Body of pancreas (tissue), 4 donors: ENCODE data around the gene CTPS1. TPM values are rescaled to one million over a fixed set of nuclear protein-coding genes. Genes with fewer than 3 reads are reported as not detected.

ENCODE experiments used
- ATAC-seq: fragments of 150-250 bp; one replicate; pipeline ENCODE4 v1.9.1; 2016
- DNase-seq, 4 donors: peaks; one replicate each; pipeline ENCODE4 v3.0.0-alpha.2; 2019
- H3K27ac ChIP-seq, 4 donors: fragments of 200-600 bp; sonication (generic); 1 replicate in 3 of 4; 2 replicates in 1 of 4; pipeline versions ENCODE4 v1.5.1 to v1.6.1; 2016 to 2019; ENCODE audit warnings: mild to moderate bottlenecking in 1 of 4, mixed read lengths in 1 of 4, moderate library complexity in 1 of 4
- H3K27me3 ChIP-seq, 2 donors: fragments of 200-600 bp; sonication (generic); one replicate each; pipeline ENCODE4 v1.6.0; 2016; ENCODE audit warnings: mild to moderate bottlenecking in 1 of 2
- H3K36me3 ChIP-seq, 2 donors: fragments of 200-600 bp; sonication (generic); replicated peaks in 1 of 2; 2 replicates each; pipeline ENCODE4 v1.5.1; 2016; ENCODE audit warnings: low read depth in 2 of 2; ENCODE audit not compliant: insufficient read depth in 1 of 2
- H3K4me1 ChIP-seq: fragments of 200-600 bp; sonication (generic); one replicate; pipeline ENCODE4 v1.6.0; 2016
- H3K4me3 ChIP-seq, 2 donors: fragments of 200-600 bp; sonication (generic); 1 replicate in 1 of 2; 2 replicates in 1 of 2; pipeline ENCODE4 v1.5.1; 2016 to 2019
- H3K9me3 ChIP-seq, 3 donors: fragments of 200-600 bp; sonication (generic); 1 replicate in 2 of 3; 2 replicates in 1 of 3; pipeline ENCODE4 v1.5.1; 2016
- CTCF ChIP-seq, 7 experiments: fragments of 450-650 bp in 4 of 7; fragments of 200-600 bp in 3 of 7; sonication (generic) in 3 of 7; IDR thresholded peaks; one replicate each; pipeline ENCODE4 v1.5.1; 2016 to 2019; ENCODE audit warnings: antibody characterized with exemption in 7 of 7
- POLR2A ChIP-seq, 3 donors: fragments of 450-650 bp; IDR thresholded peaks; one replicate each; pipeline ENCODE4 v1.6.1; 2016; ENCODE audit warnings: antibody characterized with exemption in 3 of 3, mild to moderate bottlenecking in 2 of 3
- WGBS, 2 donors: methylation state at CpG; one replicate each; pipeline ENCODE4 v1.1.5; 2017; 5-methylcytosine and 5-hydroxymethylcytosine counted together
- intact Hi-C: fragments of 100-400 bp; cut with DNase I; formaldehyde crosslinking; loops from one replicate; pipeline ENCODE4 v1.15.1; 2023
- total RNA-seq, 2 donors: library from RNA; depleted of rRNA; stranded (reverse); fragments of >200 nt; gene quantifications; one replicate each; pipeline ENCODE4 v1.1.0, GENCODE V29; 2016

Gene CTPS1
- total RNA-seq, 2 donors from 2014 or later, result 8.9 to 13.0 TPM

GRCh38 chr1:41033272-41033671 lies 53.8 kb downstream of the CTPS1 start:
- H3K9me3 ChIP-seq, result no peaks in the 10 kb centered on the region
- no peak for TF ChIP-seq CTCF (IDR thresholded peaks at IDR 0.05)
- TF ChIP-seq POLR2A (IDR thresholded peaks at IDR 0.05), result no peak
- ATAC-seq, result no peak
- no peak overlapping the region for H3K27ac ChIP-seq
- H3K27me3 ChIP-seq, result no peaks in the 10 kb centered on the region
- WGBS, 2 donors, result 80 to 97% methylated on average over 1 to 3 of the region's 3 CpGs
- no peak overlapping the region for H3K4me3 ChIP-seq
- intact Hi-C loops, result no loop called here
- H3K36me3 ChIP-seq, result peaks cover 0 to 11% of the 10 kb centered on the region in 2 donors
- H3K4me1 ChIP-seq, result peaks cover 3% of the 10 kb centered on the region
- no peak for DNase-seq

GRCh38 chr1:41037116-41037903 lies 57.8 kb downstream of the CTPS1 start:
- ATAC-seq (no peak), DNase-seq (no peak)
- TF ChIP-seq POLR2A (IDR thresholded peaks at IDR 0.05), result no peak
- TF ChIP-seq CTCF (IDR thresholded peaks at IDR 0.05), result no peak
- intact Hi-C loops, result no loop called here
- H3K27me3 ChIP-seq, result no peaks in the 10 kb centered on the region
- H3K4me1 ChIP-seq, result no peaks in the 10 kb centered on the region
- H3K36me3 ChIP-seq, result peaks cover 0 to 11% of the 10 kb centered on the region in 2 donors
- no peak overlapping the region for H3K27ac ChIP-seq
- H3K9me3 ChIP-seq, result no peaks in the 10 kb centered on the region
- 96 to 100% methylated on average over 2 to 3 of the region's 3 CpGs for WGBS, 2 donors
- H3K4me3 ChIP-seq, result no peak overlapping the region

GRCh38 chr1:41038110-41038509 lies 58.6 kb downstream of the CTPS1 start:
- H3K4me1 ChIP-seq, result no peaks in the 10 kb centered on the region
- ATAC-seq (no peak), DNase-seq (no peak)
- no peak overlapping the region for H3K27ac ChIP-seq
- H3K36me3 ChIP-seq, result peaks cover 0 to 10% of the 10 kb centered on the region in 2 donors
- intact Hi-C loops, result no loop called here
- H3K27me3 ChIP-seq, result no peaks in the 10 kb centered on the region
- WGBS, 2 donors, result 93 to 94% methylated on average over 5 of the region's 5 CpGs
- TF ChIP-seq CTCF (IDR thresholded peaks at IDR 0.05), result no peak
- no peak for TF ChIP-seq POLR2A (IDR thresholded peaks at IDR 0.05)
- no peaks in the 10 kb centered on the region for H3K9me3 ChIP-seq
- no peak overlapping the region for H3K4me3 ChIP-seq

GRCh38 chr1:41041614-41042270 lies 62.2 kb downstream of the CTPS1 start:
- ATAC-seq (no peak), DNase-seq (no peak)
- H3K27me3 ChIP-seq, result no peaks in the 10 kb centered on the region
- no peaks in the 10 kb centered on the region for H3K9me3 ChIP-seq
- H3K4me1 ChIP-seq, result peaks cover 25% of the 10 kb centered on the region
- intact Hi-C loops, result no loop called here
- no peak overlapping the region for H3K27ac ChIP-seq
- WGBS, 2 donors, result 95 to 96% methylated on average over 3 of the region's 3 CpGs
- peaks cover 0 to 9% of the 10 kb centered on the region in 2 donors for H3K36me3 ChIP-seq
- TF ChIP-seq POLR2A (IDR thresholded peaks at IDR 0.05), result no peak
- no peak for TF ChIP-seq CTCF (IDR thresholded peaks at IDR 0.05)
- no peak overlapping the region for H3K4me3 ChIP-seq
